RWPE2 (cell line): ENCODE measurements around the gene PGM3.

Source experiments
- ATAC-seq: fragments of 200-7000 bp; cut with Tn5 transposase; 3 replicates; pipeline ENCODE4 v1.9.1; 2021; ENCODE audit warnings: low read depth
- DNase-seq: peaks from one replicate; pipeline ENCODE4 v3.0.0-alpha.2; 2020; ENCODE audit warnings: low spot score
- H3K27ac ChIP-seq: fragments of 450-650 bp; 2 replicates; pipeline ENCODE4 v1.5.1; 2017; ENCODE audit warnings: mild to moderate bottlenecking; ENCODE audit not compliant: poor library complexity, severe bottlenecking
- H3K27me3 ChIP-seq: fragments of 250-450 bp; sonication (Bioruptor Pico); 2 replicates; pipeline ENCODE4 v1.5.1; 2021; ENCODE audit warnings: mild to moderate bottlenecking, moderate library complexity; ENCODE audit not compliant: insufficient read depth, poor library complexity, severe bottlenecking
- H3K36me3 ChIP-seq: fragments of 250-450 bp; sonication (Bioruptor Pico); 2 replicates; pipeline ENCODE4 v1.5.1; 2020; ENCODE audit warnings: low read depth, mild to moderate bottlenecking, moderate library complexity
- H3K4me1 ChIP-seq: fragments of 250-450 bp; sonication (Bioruptor Pico); 2 replicates; pipeline ENCODE4 v1.5.1; 2021; ENCODE audit warnings: mild to moderate bottlenecking, moderate library complexity; ENCODE audit not compliant: insufficient read depth, poor library complexity, severe bottlenecking
- H3K4me3 ChIP-seq: fragments of 250-450 bp; sonication (Bioruptor Pico); 2 replicates; pipeline ENCODE4 v1.5.1; 2021; ENCODE audit warnings: mild to moderate bottlenecking, moderate library complexity; ENCODE audit not compliant: severe bottlenecking
- H3K9me3 ChIP-seq: fragments of 250-450 bp; sonication (Bioruptor Pico); 2 replicates; pipeline ENCODE4 v1.5.1; 2021; ENCODE audit warnings: mild to moderate bottlenecking, moderate library complexity; ENCODE audit not compliant: severe bottlenecking
- CTCF ChIP-seq: fragments of 450-650 bp; IDR thresholded peaks from one replicate; pipeline ENCODE4 v1.5.1; 2017; ENCODE audit warnings: mild to moderate bottlenecking, moderate library complexity; ENCODE audit not compliant: poor library complexity, severe bottlenecking

Gene PGM3

GRCh38 chr6:83169511-83169910, 23.6 kb downstream of the PGM3 start:
- no peak overlapping the region for H3K4me3 ChIP-seq
- no peaks in the 10 kb centered on the region for H3K27me3 ChIP-seq
- H3K9me3 ChIP-seq, result no peaks in the 10 kb centered on the region
- H3K4me1 ChIP-seq, result no peaks in the 10 kb centered on the region
- peaks cover 93% of the 10 kb centered on the region for H3K36me3 ChIP-seq
- DNase-seq, result no peak
- no peak overlapping the region for H3K27ac ChIP-seq
- TF ChIP-seq CTCF, result no peak
- no peak for ATAC-seq

GRCh38 chr6:83169106-83169505, 24.0 kb downstream of the PGM3 start:
- DNase-seq, result no peak
- Histone ChIP-seq H3K4me3 (no peak overlapping the region), H3K27me3 (no peaks in the 10 kb centered on the region), H3K4me1 (no peaks in the 10 kb centered on the region), H3K27ac (no peak overlapping the region), H3K9me3 (no peaks in the 10 kb centered on the region), H3K36me3 (peaks cover 93% of the 10 kb centered on the region)
- no peak for ATAC-seq
- TF ChIP-seq CTCF, result no peak

- no peak for TF ChIP-seq CTCF
- ATAC-seq (peak; percentile 71; the same call in 2 of the 3 replicates), DNase-seq (no peak)
- Histone ChIP-seq H3K4me1 (no peaks in the 10 kb centered on the region), H3K9me3 (no peaks in the 10 kb centered on the region), H3K27ac (no peak overlapping the region), H3K4me3 (no peak overlapping the region), H3K36me3 (peaks cover 93% of the 10 kb centered on the region), H3K27me3 (no peaks in the 10 kb centered on the region)
Measured at GRCh38 chr6:83168556-83168955, 24.5 kb downstream of the PGM3 start.

- H3K27ac ChIP-seq, result no peak overlapping the region
- no peak for TF ChIP-seq CTCF
- H3K9me3 ChIP-seq, result no peaks in the 10 kb centered on the region
- H3K4me1 ChIP-seq, result no peaks in the 10 kb centered on the region
- ATAC-seq (no peak), DNase-seq (no peak)
- no peak overlapping the region for H3K4me3 ChIP-seq
- peaks cover 93% of the 10 kb centered on the region for H3K36me3 ChIP-seq
- no peaks in the 10 kb centered on the region for H3K27me3 ChIP-seq
Measured at GRCh38 chr6:83167726-83168278, 25.3 kb downstream of the PGM3 start.

- TF ChIP-seq CTCF, result no peak
Measured at GRCh38 chr6:83160167-83160566, 32.9 kb downstream of the PGM3 start.

More at GRCh38 chr6:83160167-83160566, 32.9 kb downstream of the PGM3 start:
- Histone ChIP-seq H3K36me3 (peaks cover 37% of the 10 kb centered on the region), H3K4me3 (no peak overlapping the region), H3K4me1 (no peaks in the 10 kb centered on the region), H3K9me3 (no peaks in the 10 kb centered on the region), H3K27ac (no peak overlapping the region), H3K27me3 (no peaks in the 10 kb centered on the region)
- DNase-seq (no peak), ATAC-seq (no peak)
